OCI-LY3 (cell line): ENCODE results near the gene CHST12.

ENCODE experiments used
- CTCF ChIP-seq: fragments of 200-600, 300-600 bp; sonication (generic); IDR thresholded peaks from 2 replicates; pipeline ENCODE4 v1.5.1; 2014; ENCODE audit warnings: antibody characterized with exemption, low read length, low read depth
- EZH2phosphoT487 ChIP-seq: fragments of 200-600 bp; shearing (Covaris generic); IDR thresholded peaks from 2 replicates; pipeline ENCODE4 v1.6.1; 2018; ENCODE audit warnings: antibody characterized with exemption, mixed run types, low read depth

GRCh38 chr7:2494191-2495130, 91.0 kb downstream of the CHST12 start:
- TF ChIP-seq CTCF (no peak), EZH2phosphoT487 (no peak)
